ENCODE data around the gene TGFBR3.

TGFBR3 gene

GRCh38 chr1:91804546-91805023 is 81.4 kb downstream of the TGFBR3 start:
- H3K9me3 ChIP-seq (ENCODE audit: low read length), result no peaks in the 10 kb centered on the region
- no peaks in the 10 kb centered on the region for H3K4me1 ChIP-seq (ENCODE audit: insufficient read depth, low read length)
- H3K4me3 ChIP-seq (ENCODE audit: low read length), result no peak overlapping the region
- H2AFZ ChIP-seq (ENCODE audit: low read depth, low read length), result no peak overlapping the region
- no peaks in the 10 kb centered on the region for H3K27me3 ChIP-seq (ENCODE audit: insufficient read depth, low read length)
- H3K36me3 ChIP-seq (ENCODE audit: insufficient read depth, low read length), result no peaks in the 10 kb centered on the region

GRCh38 chr1:91803847-91804545 is 82.0 kb downstream of the TGFBR3 start:
- no peaks in the 10 kb centered on the region for H3K9me3 ChIP-seq (ENCODE audit: low read length)
- no peaks in the 10 kb centered on the region for H3K27me3 ChIP-seq (ENCODE audit: insufficient read depth, low read length)
- no peak overlapping the region for H2AFZ ChIP-seq (ENCODE audit: low read depth, low read length)
- H3K4me3 ChIP-seq (ENCODE audit: low read length), result no peak overlapping the region
- no peaks in the 10 kb centered on the region for H3K36me3 ChIP-seq (ENCODE audit: insufficient read depth, low read length)
- H3K4me1 ChIP-seq (ENCODE audit: insufficient read depth, low read length), result no peaks in the 10 kb centered on the region

GRCh38 chr1:91803123-91803522 is 82.8 kb downstream of the TGFBR3 start:
- no peaks in the 10 kb centered on the region for H3K4me1 ChIP-seq (ENCODE audit: insufficient read depth, low read length)
- no peaks in the 10 kb centered on the region for H3K27me3 ChIP-seq (ENCODE audit: insufficient read depth, low read length)
- no peak overlapping the region for H3K4me3 ChIP-seq (ENCODE audit: low read length)
- H3K9me3 ChIP-seq (ENCODE audit: low read length), result no peaks in the 10 kb centered on the region
- H3K36me3 ChIP-seq (ENCODE audit: insufficient read depth, low read length), result no peaks in the 10 kb centered on the region
- H2AFZ ChIP-seq (ENCODE audit: low read depth, low read length), result no peak overlapping the region

- no peaks in the 10 kb centered on the region for H3K27me3 ChIP-seq (ENCODE audit: insufficient read depth, low read length)
- no peak overlapping the region for H3K4me3 ChIP-seq (ENCODE audit: low read length)
- no peaks in the 10 kb centered on the region for H3K4me1 ChIP-seq (ENCODE audit: insufficient read depth, low read length)
Measured at GRCh38 chr1:91801496-91802115, 84.3 kb downstream of the TGFBR3 start.

DNA sequence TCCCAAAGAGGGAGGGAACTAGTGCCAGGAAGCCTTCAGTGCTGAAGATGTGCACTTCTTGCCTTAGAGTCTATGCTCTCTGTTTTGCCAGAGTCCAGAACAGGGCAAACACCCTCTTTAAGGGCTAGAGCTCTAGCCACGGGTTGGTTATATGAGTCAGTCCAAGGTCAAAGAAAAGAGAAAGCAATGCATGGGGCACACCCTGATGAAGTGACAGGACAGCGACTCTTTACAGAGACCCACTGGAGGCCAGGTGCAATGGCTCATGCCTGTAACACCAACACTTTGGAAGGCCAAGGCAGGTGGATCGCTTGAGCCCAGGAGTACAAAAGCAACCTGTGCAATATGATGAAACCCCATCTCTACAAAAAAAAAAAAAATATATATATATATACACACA is 86.1 kb downstream of the TGFBR3 start:
- no peaks in the 10 kb centered on the region for H3K9me3 ChIP-seq (ENCODE audit: low read length)
- H3K4me3 ChIP-seq (ENCODE audit: low read length), result no peak overlapping the region
- H2AFZ ChIP-seq (ENCODE audit: low read depth, low read length), result no peak overlapping the region
- no peaks in the 10 kb centered on the region for H3K36me3 ChIP-seq (ENCODE audit: insufficient read depth, low read length)
- H3K4me1 ChIP-seq (ENCODE audit: insufficient read depth, low read length), result no peaks in the 10 kb centered on the region
- no peaks in the 10 kb centered on the region for H3K27me3 ChIP-seq (ENCODE audit: insufficient read depth, low read length)

More at GRCh38 chr1:91801496-91802115, 84.3 kb downstream of the TGFBR3 start:
- H3K36me3 ChIP-seq (ENCODE audit: insufficient read depth, low read length), result no peaks in the 10 kb centered on the region
- H3K9me3 ChIP-seq (ENCODE audit: low read length), result no peaks in the 10 kb centered on the region
- H2AFZ ChIP-seq (ENCODE audit: low read depth, low read length), result no peak overlapping the region

GRCh38 chr1:91799159-91799558 is 86.8 kb downstream of the TGFBR3 start:
- no peaks in the 10 kb centered on the region for H3K4me1 ChIP-seq (ENCODE audit: insufficient read depth, low read length)
- no peaks in the 10 kb centered on the region for H3K36me3 ChIP-seq (ENCODE audit: insufficient read depth, low read length)
- no peak overlapping the region for H2AFZ ChIP-seq (ENCODE audit: low read depth, low read length)
- no peak overlapping the region for H3K4me3 ChIP-seq (ENCODE audit: low read length)
- H3K27me3 ChIP-seq (ENCODE audit: insufficient read depth, low read length), result no peaks in the 10 kb centered on the region
- no peaks in the 10 kb centered on the region for H3K9me3 ChIP-seq (ENCODE audit: low read length)

GRCh38 chr1:91798740-91799139 is 87.2 kb downstream of the TGFBR3 start:
- no peaks in the 10 kb centered on the region for H3K4me1 ChIP-seq (ENCODE audit: insufficient read depth, low read length)
- H2AFZ ChIP-seq (ENCODE audit: low read depth, low read length), result no peak overlapping the region

DNA sequence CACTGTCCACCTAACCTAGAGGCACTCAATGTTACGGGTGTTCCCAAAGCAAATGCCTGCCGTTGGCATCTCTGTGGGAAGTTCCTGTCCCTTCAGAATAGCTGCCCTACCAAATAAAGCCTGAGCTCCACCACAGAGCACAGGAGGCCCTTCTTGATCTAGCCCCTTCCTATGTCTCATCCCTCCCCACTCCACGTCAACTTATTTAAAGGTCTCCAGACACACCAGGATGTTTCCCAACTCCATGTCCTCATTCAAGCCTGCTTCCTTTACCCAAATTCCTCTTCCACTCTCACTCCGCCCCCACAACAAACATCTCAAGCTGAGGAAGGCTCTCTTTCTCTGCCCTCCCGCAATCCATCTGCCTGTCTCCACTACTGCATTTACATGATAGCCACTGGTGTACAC is 87.7 kb downstream of the TGFBR3 start:
- Histone ChIP-seq H3K27me3 (ENCODE audit: insufficient read depth, low read length) (no peaks in the 10 kb centered on the region), H3K36me3 (ENCODE audit: insufficient read depth, low read length) (no peaks in the 10 kb centered on the region), H2AFZ (ENCODE audit: low read depth, low read length) (no peak overlapping the region), H3K4me1 (ENCODE audit: insufficient read depth, low read length) (no peaks in the 10 kb centered on the region), H3K9me3 (ENCODE audit: low read length) (no peaks in the 10 kb centered on the region), H3K4me3 (ENCODE audit: low read length) (no peak overlapping the region)

More at GRCh38 chr1:91798740-91799139, 87.2 kb downstream of the TGFBR3 start:
- Histone ChIP-seq H3K36me3 (ENCODE audit: insufficient read depth, low read length) (no peaks in the 10 kb centered on the region), H3K27me3 (ENCODE audit: insufficient read depth, low read length) (no peaks in the 10 kb centered on the region), H3K4me3 (ENCODE audit: low read length) (no peak overlapping the region), H3K9me3 (ENCODE audit: low read length) (no peaks in the 10 kb centered on the region)

DNA sequence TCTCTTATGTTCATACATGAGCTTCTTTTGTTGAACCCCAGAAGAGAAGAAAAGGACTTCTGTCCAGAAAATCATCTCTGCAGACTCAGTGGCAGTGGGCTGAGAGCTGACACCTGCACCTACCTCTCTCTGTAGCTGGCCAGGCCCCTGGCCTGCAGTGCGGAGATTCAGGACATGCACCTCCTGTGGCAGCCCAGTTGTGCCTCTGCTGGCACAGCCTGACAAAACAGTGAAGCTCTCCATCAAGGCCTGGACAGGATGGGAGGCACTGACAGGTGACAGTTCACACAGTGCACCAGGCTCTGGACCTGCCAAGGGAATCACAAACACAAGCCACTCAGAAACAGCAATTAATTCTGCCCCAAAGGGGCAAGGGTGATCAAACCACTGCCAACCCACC is 88.8 kb downstream of the TGFBR3 start:
- no peak overlapping the region for H2AFZ ChIP-seq (ENCODE audit: low read depth, low read length)
- H3K36me3 ChIP-seq (ENCODE audit: insufficient read depth, low read length), result no peaks in the 10 kb centered on the region
- no peaks in the 10 kb centered on the region for H3K4me1 ChIP-seq (ENCODE audit: insufficient read depth, low read length)
- no peaks in the 10 kb centered on the region for H3K9me3 ChIP-seq (ENCODE audit: low read length)
- no peak overlapping the region for H3K4me3 ChIP-seq (ENCODE audit: low read length)
- H3K27me3 ChIP-seq (ENCODE audit: insufficient read depth, low read length), result no peaks in the 10 kb centered on the region

GRCh38 chr1:91796390-91796654 is 89.6 kb downstream of the TGFBR3 start:
- peaks cover 4% of the 10 kb centered on the region for H3K4me1 ChIP-seq (ENCODE audit: insufficient read depth, low read length)
- H3K27me3 ChIP-seq (ENCODE audit: insufficient read depth, low read length), result no peaks in the 10 kb centered on the region
- H3K9me3 ChIP-seq (ENCODE audit: low read length), result no peaks in the 10 kb centered on the region
- no peak overlapping the region for H2AFZ ChIP-seq (ENCODE audit: low read depth, low read length)
- H3K36me3 ChIP-seq (ENCODE audit: insufficient read depth, low read length), result no peaks in the 10 kb centered on the region
- H3K4me3 ChIP-seq (ENCODE audit: low read length), result no peak overlapping the region

DNA sequence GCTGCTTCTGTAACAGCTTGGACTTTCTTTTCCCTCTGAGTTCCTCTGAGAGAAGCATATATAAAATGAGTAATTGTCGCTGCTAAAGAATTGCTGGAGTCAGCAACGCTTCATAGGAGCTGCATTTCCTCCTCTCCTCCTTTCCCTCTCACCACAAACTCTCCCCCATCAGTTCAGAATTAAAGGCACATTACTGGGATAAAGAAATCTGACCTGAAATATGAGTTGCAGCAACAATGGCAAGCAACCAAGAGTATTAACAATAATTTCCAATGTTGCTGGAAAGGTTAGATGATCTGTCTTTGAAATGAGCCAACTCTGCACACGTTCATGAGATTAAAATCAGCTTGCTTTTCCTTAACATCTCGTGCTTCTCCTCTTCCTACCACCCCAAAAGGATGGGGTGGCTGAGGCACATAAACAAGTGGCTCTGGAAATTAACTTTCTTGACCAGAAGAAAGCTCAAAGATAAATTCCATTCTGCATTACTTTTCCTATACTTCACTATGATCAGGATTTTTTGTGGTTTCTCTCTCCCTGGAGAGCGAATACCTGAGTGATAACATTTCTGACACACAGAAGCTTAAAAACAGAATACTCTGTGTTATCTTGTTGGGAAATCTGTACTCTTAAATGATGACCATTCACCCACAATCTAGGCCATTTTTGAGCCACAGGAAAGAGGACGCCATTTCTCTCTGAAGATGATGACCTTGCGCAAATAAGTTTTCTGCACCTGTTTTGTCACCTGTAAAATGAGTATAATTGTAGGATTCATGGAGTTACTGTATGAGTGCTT is 90.2 kb downstream of the TGFBR3 start:
- peaks cover 7% of the 10 kb centered on the region for H3K4me1 ChIP-seq (ENCODE audit: insufficient read depth, low read length)
- H3K4me3 ChIP-seq (ENCODE audit: low read length), result no peak overlapping the region
- H3K36me3 ChIP-seq (ENCODE audit: insufficient read depth, low read length), result no peaks in the 10 kb centered on the region
- H3K27me3 ChIP-seq (ENCODE audit: insufficient read depth, low read length), result no peaks in the 10 kb centered on the region
- H2AFZ ChIP-seq (ENCODE audit: low read depth, low read length), result no peak overlapping the region
- no peaks in the 10 kb centered on the region for H3K9me3 ChIP-seq (ENCODE audit: low read length)

- H3K9me3 ChIP-seq (ENCODE audit: low read length), result no peaks in the 10 kb centered on the region
- H3K4me3 ChIP-seq (ENCODE audit: low read length), result no peak overlapping the region
- no peaks in the 10 kb centered on the region for H3K36me3 ChIP-seq (ENCODE audit: insufficient read depth, low read length)
- no peak overlapping the region for H2AFZ ChIP-seq (ENCODE audit: low read depth, low read length)
- peaks cover 12% of the 10 kb centered on the region for H3K4me1 ChIP-seq (ENCODE audit: insufficient read depth, low read length)
- no peaks in the 10 kb centered on the region for H3K27me3 ChIP-seq (ENCODE audit: insufficient read depth, low read length)
Measured at GRCh38 chr1:91793877-91794276, 92.1 kb downstream of the TGFBR3 start.

- peaks cover 15% of the 10 kb centered on the region for H3K4me1 ChIP-seq (ENCODE audit: insufficient read depth, low read length)
- H3K27me3 ChIP-seq (ENCODE audit: insufficient read depth, low read length), result no peaks in the 10 kb centered on the region
- no peak overlapping the region for H2AFZ ChIP-seq (ENCODE audit: low read depth, low read length)
- H3K36me3 ChIP-seq (ENCODE audit: insufficient read depth, low read length), result no peaks in the 10 kb centered on the region
- H3K9me3 ChIP-seq (ENCODE audit: low read length), result no peaks in the 10 kb centered on the region
- no peak overlapping the region for H3K4me3 ChIP-seq (ENCODE audit: low read length)
Measured at GRCh38 chr1:91793189-91793588, 92.8 kb downstream of the TGFBR3 start.
